OCI-LY7 (cell line): ENCODE results near the gene ACBD6. TPM values are rescaled to one million over a fixed set of nuclear protein-coding genes. Genes with fewer than 3 reads are reported as not detected.

Experiments used
- BruUV-seq: library from RNA; stranded (reverse); fragments of 400-500 nt; replicated peaks from 2 replicates; lab custom pipeline; 2021; lab: Mats Ljungman, UMichigan
- CTCF ChIA-PET: fragments of 300-600 bp; sonication (Branson Sonifier 250); formaldehyde crosslinking; loops from one replicate; lab custom pipeline; 2022; ENCODE audit warnings: antibody characterized with exemption; ENCODE audit not compliant: unreplicated experiment; lab: Charles Lee
- POLR2A ChIA-PET: fragments of 300-600 bp; sonication (Branson Sonifier 250); formaldehyde crosslinking; loops from one replicate; lab custom pipeline; 2022; ENCODE audit warnings: antibody characterized with exemption; lab: Charles Lee
- DNase-seq: peaks from one replicate; pipeline ENCODE4 v3.0.0-alpha.2; 2015; ENCODE audit warnings: low spot score
- H2AFZ ChIP-seq: fragments of 200-600 bp; sonication (generic), shearing (Covaris generic); 2 replicates; pipeline ENCODE4 v1.6.1; 2014; ENCODE audit warnings: mild to moderate bottlenecking, antibody characterized with exemption, low read length, moderate library complexity
- H3K27ac ChIP-seq: fragments of 200-600 bp; sonication (generic); 2 replicates; pipeline ENCODE4 v1.5.1; 2014; ENCODE audit warnings: mixed run types, low read depth, mild to moderate bottlenecking, moderate library complexity, low read length, inconsistent platforms; ENCODE audit not compliant: poor library complexity, severe bottlenecking
- H3K36me3 ChIP-seq: fragments of 200-600 bp; sonication (generic); 2 replicates; pipeline ENCODE4 v1.6.1; 2014; ENCODE audit warnings: mild to moderate bottlenecking, antibody characterized with exemption, low read length, moderate library complexity, mixed read lengths; ENCODE audit not compliant: insufficient read depth
- H3K4me1 ChIP-seq: fragments of 200-600 bp; sonication (generic); 2 replicates; pipeline ENCODE4 v1.5.1; 2014; ENCODE audit warnings: mild to moderate bottlenecking, low read length; ENCODE audit not compliant: insufficient read depth, poor library complexity, severe bottlenecking
- H3K4me2 ChIP-seq: fragments of 200-600 bp; sonication (generic); 2 replicates; pipeline ENCODE4 v1.6.1; 2014; ENCODE audit warnings: mild to moderate bottlenecking, low read length
- H3K4me3 ChIP-seq: fragments of 200-600 bp; sonication (generic); 2 replicates; pipeline ENCODE4 v1.5.1; 2014; ENCODE audit warnings: mild to moderate bottlenecking, low read depth, low read length; ENCODE audit not compliant: poor library complexity, severe bottlenecking
- H3K79me2 ChIP-seq: fragments of 200-600 bp; sonication (generic); 2 replicates; pipeline ENCODE4 v1.6.1; 2016; ENCODE audit warnings: low read depth, mild to moderate bottlenecking, low read length, moderate library complexity, mixed read lengths; ENCODE audit not compliant: insufficient read depth
- H3K9me2 ChIP-seq: fragments of 200-600 bp; sonication (generic); 2 replicates; pipeline ENCODE4 v1.6.1; 2016; ENCODE audit warnings: mild to moderate bottlenecking, low read length, mixed read lengths; ENCODE audit not compliant: insufficient read depth
- H3K9me3 ChIP-seq: fragments of 200-600 bp; sonication (generic); 2 replicates; pipeline ENCODE4 v1.6.1; 2014; ENCODE audit warnings: mild to moderate bottlenecking, mixed run types, low read length, mixed read lengths
- H4K20me1 ChIP-seq: fragments of 200-600 bp; sonication (generic); 2 replicates; pipeline ENCODE4 v1.6.1; 2014; ENCODE audit warnings: mild to moderate bottlenecking, antibody characterized with exemption, low read length, moderate library complexity, mixed read lengths; ENCODE audit not compliant: insufficient read depth
- CTCF ChIP-seq: fragments of 200-600 bp; sonication (generic); conservative IDR thresholded peaks from 2 replicates; pipeline ENCODE4 v1.5.1; 2014; ENCODE audit warnings: mild to moderate bottlenecking, antibody characterized with exemption, low read length, moderate library complexity, mixed read lengths
- EZH2phosphoT487 ChIP-seq: fragments of 200-600 bp; sonication (generic); IDR thresholded peaks from 2 replicates; pipeline ENCODE4 v1.6.1; 2018; ENCODE audit warnings: low read depth, borderline replicate concordance, mild to moderate bottlenecking, mixed run types, antibody characterized with exemption, low read length, moderate library complexity, mixed read lengths
- intact Hi-C: fragments of 100-400 bp; cut with micrococcal nuclease; formaldehyde crosslinking; loops from one replicate; pipeline ENCODE4 v1.10.0; 2022; ENCODE audit not compliant: unreplicated experiment
- total RNA-seq, 2 experiments: library from RNA; depleted of rRNA in 1 of 2; stranded (reverse); fragments of >200 nt in 1 of 2; shearing (Covaris generic) in 1 of 2; gene quantifications; 2 replicates each; pipeline ENCODE4 v1.2.3, GENCODE V29; 2014 to 2022

Gene ACBD6
- total RNA-seq, 2 experiments from 2014 or later: 61.2 to 78.4 TPM

GRCh38 chr1:180381184-180381580, 121.2 kb downstream of the ACBD6 start:
- no peak overlapping the region for H3K4me2 ChIP-seq
- peaks cover 47% of the 10 kb centered on the region for H3K9me3 ChIP-seq
- H3K79me2 ChIP-seq: no peaks in the 10 kb centered on the region; the same call in 1 of the 2 replicates
- peaks cover 7% of the 10 kb centered on the region for H3K36me3 ChIP-seq
- H3K9me2 ChIP-seq: no peaks in the 10 kb centered on the region
- BruUV-seq: no TSS peak
- no peaks in the 10 kb centered on the region for H4K20me1 ChIP-seq
- DNase-seq: no peak
- intact Hi-C loops: no loop called here
- ChIA-PET CTCF (no interaction called here), POLR2A (interaction anchor here (1.1 kb wide), 1 partner anchor 16 kb away, joined by 3 read pairs; no protein-coding TSS in a partner anchor)
- no peak overlapping the region for H3K27ac ChIP-seq
- no peak overlapping the region for H2AFZ ChIP-seq
- no peak for TF ChIP-seq CTCF
- no peak for TF ChIP-seq EZH2phosphoT487
- no peak overlapping the region for H3K4me3 ChIP-seq
- H3K4me1 ChIP-seq: no peaks in the 10 kb centered on the region

GRCh38 chr1:180380259-180381183, 121.9 kb downstream of the ACBD6 start:
- H3K9me2 ChIP-seq: no peaks in the 10 kb centered on the region
- no peak overlapping the region for H2AFZ ChIP-seq
- peaks cover 43% of the 10 kb centered on the region for H3K9me3 ChIP-seq
- intact Hi-C loops: no loop called here
- CTCF ChIA-PET: no interaction called here
- no peak overlapping the region for H3K27ac ChIP-seq
- peaks cover 7% of the 10 kb centered on the region for H3K36me3 ChIP-seq
- DNase-seq: no peak
- no peaks in the 10 kb centered on the region; the same call in 1 of the 2 replicates for H3K79me2 ChIP-seq
- POLR2A ChIA-PET: interaction anchor here (1.1 kb wide), 1 partner anchor 17 kb away, joined by 3 read pairs; no protein-coding TSS in a partner anchor
- no TSS peak for BruUV-seq
- no peaks in the 10 kb centered on the region for H4K20me1 ChIP-seq
- no peak overlapping the region for H3K4me3 ChIP-seq
- no peaks in the 10 kb centered on the region for H3K4me1 ChIP-seq
- TF ChIP-seq CTCF (no peak), EZH2phosphoT487 (no peak)
- H3K4me2 ChIP-seq: no peak overlapping the region

GRCh38 chr1:180376800-180377199, 125.6 kb downstream of the ACBD6 start:
- intact Hi-C loops: no loop called here
- Histone ChIP-seq H2AFZ (no peak overlapping the region), H3K79me2 (no peaks in the 10 kb centered on the region; the same call in 1 of the 2 replicates), H3K4me2 (no peak overlapping the region), H3K9me3 (peaks cover 28% of the 10 kb centered on the region), H3K36me3 (peaks cover 7% of the 10 kb centered on the region), H3K4me1 (no peaks in the 10 kb centered on the region), H4K20me1 (no peaks in the 10 kb centered on the region), H3K9me2 (no peaks in the 10 kb centered on the region), H3K27ac (no peak overlapping the region), H3K4me3 (no peak overlapping the region)
- DNase-seq: no peak
- ChIA-PET POLR2A (no interaction called here), CTCF (no interaction called here)
- no TSS peak for BruUV-seq
- TF ChIP-seq EZH2phosphoT487: no peak
- no peak for TF ChIP-seq CTCF
